ENCODE data around the gene C8B.

DNA sequence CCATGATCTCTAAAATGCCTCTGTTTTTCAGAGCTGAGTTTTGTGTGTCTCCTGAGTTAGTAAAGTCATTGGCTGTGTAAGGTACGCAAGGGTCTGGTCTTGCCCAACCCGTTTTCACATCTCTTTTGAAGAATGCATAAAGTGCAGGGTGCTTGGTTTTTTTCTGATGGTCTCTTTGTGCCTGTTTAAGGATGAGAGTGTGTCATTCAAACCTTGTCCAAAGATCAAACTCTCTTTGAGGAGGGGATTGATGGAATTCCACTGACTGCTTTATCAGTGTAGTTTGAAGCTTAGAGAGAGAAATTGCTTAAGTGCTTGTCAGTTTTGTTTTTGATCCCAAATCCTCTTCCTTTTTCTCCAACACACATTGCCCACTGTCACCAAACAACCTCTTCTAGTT lies 20.0 kb upstream of the C8B start:
- TF ChIP-seq EZH2 (IDR thresholded peaks at IDR 0.05) = no peak
- no peak for TF ChIP-seq POLR2AphosphoS5 (IDR thresholded peaks at IDR 0.05; ENCODE audit: borderline replicate concordance, low read depth, low read length)

Measured in SK-N-MC (cell line).